HG03439 (cell line): ENCODE data around the gene RELT.

ENCODE experiments used
- ATAC-seq: cut with Tn5 transposase; IDR thresholded peaks from one replicate; pipeline ENCODE4 v1.9.1; 2021; ENCODE audit warnings: mild to moderate bottlenecking, moderate library complexity; ENCODE audit not compliant: unreplicated experiment

RELT gene

DNA sequence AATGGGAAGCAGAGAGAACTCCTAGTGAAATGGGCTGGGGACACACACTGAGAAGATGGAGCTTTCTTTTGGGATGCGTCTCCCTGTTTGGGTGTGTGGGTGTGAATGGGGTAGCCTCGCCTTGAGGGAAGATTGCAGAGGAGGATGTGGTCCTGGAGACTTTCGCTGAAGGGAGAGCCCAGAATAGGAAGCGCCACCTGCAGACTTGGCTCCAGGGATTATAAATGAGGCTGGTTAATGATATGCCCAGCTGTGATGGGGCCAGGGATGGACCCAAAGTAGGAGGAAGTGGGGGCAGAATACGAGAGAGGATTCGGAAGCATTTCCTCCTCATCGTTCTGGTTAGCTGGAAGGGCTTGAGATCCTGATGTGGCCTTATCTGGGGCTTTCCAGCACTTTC, 13.7 kb downstream of the RELT start:
- no peak for ATAC-seq

DNA sequence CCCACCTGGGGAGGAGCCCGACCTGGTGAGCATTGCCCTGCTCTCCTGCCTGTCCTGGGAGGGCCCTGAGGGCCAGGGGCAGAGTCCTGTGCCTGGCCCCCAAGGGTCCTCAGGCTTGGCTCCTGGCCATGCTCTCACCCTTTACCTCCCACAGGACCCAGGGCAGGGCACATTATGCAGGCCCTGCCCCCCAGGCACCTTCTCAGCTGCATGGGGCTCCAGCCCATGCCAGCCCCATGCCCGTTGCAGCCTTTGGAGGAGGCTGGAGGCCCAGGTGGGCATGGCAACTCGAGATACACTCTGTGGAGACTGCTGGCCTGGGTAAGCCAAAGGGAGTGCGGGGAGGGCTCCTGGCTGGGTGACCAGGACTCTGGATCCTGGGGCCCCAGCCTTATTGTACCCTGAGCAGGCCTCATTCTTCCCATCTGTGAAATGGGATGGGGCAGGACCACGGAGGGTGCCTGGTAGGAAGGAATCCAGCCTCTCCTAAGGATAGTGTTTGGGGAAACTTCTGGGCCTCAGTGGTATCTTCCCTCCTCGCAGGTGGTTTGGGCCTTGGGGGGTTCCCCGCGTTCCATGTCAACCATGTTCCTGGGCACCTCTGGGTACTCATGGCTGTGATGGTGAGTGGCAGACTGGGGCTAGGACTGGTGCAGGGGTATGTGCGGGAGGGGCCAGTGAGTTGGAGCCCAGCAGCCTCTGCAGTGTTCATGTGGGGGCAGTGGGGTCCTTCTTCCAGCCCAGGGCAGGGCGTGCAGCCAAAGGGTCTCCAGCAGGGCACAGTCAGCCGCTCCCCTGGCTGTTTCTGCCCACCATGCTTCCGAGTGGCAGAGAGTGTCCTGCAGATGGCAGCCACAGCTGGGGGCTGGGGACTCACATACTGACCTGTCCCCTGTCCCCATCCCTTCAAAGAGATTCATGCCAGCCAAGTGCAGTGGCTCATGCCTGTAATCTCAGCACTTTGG, 14.7 kb downstream of the RELT start:
- ATAC-seq: no peak

DNA sequence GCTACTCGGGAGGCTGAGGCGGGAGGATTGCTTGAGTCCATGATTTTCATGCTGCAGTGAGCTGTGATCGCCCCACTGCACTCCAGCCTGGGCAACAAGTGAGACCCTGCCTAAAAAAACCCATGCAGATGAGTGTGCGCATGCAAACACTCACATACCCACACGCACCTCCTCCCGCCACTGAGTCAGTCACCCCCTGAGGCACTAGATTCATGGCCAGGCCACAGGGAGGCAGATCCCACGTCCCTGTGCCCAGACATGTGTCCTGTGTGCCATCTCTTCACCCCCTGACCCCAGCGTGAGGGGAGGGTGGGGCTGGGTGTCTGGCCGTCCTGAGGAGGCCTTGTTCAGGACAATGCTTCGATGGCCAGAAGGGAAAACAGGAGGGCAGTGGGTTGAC, 15.5 kb downstream of the RELT start:
- no peak for ATAC-seq

DNA sequence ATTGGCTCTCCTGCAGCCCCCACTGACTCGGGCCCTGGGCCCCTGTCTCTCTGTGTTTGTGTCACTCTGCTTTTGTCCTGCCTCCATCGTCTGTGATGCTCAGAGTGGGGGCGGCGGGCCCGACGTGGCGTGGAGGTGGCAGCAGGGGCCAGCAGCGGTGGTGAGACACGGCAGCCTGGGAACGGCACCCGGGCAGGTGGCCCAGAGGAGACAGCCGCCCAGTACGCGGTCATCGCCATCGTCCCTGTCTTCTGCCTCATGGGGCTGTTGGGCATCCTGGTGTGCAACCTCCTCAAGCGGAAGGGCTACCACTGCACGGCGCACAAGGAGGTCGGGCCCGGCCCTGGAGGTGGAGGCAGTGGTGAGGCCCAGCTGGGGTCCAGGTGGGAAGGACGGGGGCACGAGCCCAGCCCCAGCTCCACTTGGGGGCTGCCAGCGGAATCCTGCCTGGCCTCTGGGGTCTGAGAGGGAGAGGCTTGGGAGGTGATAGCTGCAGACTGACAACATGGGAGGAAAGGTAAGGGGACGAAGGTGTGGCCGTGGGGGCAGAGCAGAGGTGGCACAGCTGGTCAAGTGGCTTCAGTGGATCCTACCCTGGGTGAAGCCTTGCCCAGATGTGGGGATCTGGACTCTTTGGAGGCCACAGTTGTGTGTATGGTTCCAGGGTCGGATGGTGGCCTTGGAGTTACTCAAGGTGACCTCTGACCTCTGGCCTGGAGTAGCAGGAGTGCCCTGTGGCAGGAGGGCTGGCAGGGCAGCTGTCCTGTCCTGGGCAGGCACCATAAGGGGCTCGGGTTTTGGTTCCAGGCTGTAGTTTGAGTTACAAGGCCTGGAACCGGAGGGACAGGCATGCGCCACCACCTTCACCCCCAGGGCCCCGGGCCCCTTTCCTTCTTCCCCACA, 16.2 kb downstream of the RELT start:
- ATAC-seq: no peak

DNA sequence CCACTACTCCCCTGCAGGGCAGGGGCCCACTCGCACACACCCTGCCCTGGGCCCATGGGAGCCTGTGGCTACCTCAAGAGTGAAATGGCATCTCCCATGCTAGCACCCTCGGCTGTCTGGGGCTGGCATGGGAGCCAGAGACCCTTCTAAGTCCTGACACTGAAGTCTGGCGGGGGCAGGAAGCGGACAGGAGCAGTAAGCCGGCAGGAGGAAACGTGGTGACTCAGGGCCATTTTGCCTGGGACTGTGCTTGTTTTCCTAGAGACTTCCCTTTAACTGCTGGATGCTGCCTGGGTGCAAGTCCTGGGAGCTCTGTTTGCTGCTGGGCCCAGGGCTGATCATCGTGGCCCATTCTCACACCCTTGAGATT, 16.8 kb downstream of the RELT start:
- ATAC-seq: no peak

DNA sequence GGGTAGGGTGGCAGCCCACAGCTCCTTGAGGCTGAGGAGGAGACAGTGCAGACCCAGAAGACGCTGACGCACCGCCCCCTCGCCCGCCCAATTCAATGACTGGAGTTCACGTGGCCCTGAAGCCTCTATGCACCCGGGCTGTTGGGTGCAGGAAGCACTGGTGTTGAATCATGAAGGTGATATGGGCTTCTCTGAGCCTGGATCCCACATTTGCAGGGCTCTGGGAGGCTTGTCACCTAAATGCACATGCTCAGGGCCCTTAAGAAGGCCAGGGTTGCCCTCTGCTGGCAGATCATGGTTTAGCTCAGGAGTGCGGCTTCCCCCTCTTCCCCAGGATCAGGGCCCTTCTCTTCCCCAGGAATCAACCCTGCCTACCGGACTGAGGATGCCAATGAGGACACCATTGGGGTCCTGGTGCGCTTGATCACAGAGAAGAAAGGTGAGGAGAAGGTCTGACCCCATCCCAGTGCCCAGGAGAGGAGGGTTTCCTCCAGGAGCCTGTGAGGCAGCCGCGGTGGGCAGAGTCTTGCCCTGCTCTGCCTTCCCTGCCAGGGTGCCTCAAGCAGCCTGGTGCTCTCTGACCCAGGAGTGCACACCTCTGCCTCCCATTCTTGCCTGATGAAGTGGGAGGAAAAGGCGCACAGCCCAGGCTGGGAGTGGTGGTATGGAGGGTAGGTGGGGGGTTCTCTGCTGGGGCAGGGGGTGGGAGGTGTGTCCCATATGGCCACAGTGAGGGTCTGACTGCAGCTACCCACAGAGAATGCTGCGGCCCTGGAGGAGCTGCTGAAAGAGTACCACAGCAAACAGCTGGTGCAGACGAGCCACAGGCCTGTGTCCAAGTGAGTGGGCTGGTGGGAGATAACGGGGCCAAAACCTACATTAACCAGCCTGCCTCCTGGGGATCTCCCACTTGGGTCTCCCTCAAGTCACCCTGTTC, 17.5 kb downstream of the RELT start:
- ATAC-seq: no peak

DNA sequence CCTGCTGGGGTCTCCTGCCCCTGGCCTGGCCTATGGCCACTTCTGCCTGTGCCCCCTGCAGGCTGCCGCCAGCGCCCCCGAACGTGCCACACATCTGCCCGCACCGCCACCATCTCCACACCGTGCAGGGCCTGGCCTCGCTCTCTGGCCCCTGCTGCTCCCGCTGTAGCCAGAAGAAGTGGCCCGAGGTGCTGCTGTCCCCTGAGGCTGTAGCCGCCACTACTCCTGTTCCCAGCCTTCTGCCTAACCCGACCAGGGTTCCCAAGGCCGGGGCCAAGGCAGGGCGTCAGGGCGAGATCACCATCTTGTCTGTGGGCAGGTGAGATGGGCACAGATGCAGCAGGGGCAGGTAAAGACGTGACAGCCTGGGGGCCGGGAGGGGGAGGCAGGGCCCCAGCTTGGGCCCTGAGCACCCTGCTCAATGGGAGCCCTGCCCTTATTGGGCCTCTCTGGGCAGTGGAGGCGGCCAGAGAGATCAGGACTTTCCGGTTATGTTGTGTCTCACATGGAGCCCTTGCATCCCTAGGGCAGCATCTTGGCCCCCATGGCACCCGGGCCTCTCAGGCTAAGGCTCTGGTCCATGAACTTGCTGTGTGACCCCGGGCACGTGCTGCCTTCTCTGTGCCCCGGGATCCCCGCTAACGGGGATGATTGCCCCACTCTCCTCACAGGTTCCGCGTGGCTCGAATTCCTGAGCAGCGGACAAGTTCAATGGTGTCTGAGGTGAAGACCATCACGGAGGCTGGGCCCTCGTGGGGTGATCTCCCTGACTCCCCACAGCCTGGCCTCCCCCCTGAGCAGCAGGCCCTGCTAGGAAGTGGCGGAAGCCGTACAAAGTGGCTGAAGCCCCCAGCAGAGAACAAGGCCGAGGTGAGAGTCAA, 18.5 kb downstream of the RELT start:
- no peak for ATAC-seq

DNA sequence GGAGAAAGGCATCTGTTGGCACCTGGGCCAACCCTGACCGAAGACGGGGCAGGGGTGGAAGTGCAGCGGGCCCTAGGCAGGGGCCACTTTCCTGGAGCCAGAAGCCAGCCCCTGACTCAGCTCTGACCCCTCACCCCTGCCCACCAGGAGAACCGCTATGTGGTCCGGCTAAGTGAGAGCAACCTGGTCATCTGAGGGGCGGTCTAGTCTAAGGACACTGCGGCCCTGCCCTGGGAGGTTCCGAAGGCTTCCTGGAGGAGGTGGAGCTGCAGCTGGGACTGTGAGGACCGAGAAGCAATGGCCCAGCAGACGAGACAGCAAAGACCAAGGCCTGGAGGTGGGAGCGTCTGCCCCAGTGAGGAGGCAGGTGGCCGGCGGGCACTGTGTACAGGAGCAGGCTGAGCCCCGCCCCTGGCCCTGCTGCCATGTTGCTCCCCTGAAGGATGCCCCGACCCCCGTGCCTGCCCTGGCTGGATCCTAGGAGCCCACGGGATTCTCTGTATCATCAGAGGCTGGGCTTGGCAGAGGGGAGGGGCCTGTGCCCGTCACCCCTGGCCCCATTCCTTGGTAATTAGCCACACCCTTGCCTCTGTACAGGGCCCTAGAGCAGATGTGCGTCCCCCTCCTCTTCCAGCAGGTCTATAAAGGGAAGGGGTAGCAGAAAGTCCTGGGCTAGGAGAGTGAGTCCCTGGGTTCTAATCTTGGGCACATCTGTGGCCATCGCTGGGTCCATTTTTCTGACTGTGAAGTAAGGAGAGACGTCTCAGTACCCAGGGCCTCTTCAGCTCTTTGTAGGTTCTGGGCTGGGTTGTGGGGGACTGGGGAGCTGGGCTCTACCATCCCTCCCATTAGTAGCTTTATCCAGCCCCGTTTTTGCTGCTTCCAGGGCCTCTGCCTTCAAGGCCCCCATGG, 19.4 kb downstream of the RELT start:
- ATAC-seq: no peak

DNA sequence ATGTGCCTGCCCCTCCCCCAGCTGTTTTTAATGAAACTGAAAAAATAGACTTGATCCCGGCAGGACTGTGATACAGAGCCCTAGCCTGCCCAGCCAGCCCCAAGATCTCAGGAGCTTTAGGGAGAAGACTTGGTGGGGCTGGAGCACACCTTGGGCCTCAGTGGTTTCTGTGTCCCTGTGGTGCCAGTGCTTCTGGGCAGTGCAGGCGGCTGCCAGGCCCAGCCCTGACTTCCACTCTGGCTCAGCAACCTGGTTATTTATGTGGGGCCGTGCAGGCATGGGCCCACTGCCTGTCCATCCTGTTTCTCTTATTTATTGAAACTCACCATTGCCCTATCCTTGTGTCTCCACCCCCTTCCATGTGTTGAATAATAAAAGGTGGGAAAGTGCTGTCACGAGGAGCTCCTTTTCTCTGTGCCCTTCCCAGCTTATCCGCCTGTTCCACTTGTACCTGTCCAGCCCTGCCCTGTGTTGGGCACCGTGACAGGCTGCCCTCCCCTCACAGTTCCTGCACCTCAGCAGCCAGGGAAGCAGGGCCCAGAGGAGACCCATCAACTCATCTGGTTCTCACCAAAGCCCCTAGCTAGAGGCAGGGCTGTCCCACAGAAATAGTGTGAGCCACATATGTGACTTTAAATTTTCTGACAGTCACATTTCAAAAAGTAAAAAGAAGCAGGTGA, 20.2 kb downstream of the RELT start:
- ATAC-seq: no peak

DNA sequence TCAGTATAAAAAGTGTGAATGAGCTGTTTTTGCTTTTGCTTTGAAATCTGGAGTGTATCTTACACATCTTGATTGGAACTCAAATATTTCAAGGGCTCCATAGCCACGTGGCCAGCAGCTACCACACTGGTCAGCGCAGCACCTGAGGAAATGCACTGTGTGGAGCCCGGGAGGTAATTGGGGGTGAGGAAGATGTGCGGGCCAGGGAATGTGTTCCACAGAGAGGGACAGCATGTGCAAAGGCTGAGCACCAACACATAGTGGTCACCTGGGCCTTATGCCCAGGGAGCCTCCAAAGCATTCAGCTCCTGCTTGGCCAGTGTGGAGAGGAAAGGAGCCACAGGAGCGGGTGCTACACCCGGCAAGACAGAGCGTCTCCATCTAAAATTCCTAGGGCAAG, 20.8 kb downstream of the RELT start:
- ATAC-seq: no peak

DNA sequence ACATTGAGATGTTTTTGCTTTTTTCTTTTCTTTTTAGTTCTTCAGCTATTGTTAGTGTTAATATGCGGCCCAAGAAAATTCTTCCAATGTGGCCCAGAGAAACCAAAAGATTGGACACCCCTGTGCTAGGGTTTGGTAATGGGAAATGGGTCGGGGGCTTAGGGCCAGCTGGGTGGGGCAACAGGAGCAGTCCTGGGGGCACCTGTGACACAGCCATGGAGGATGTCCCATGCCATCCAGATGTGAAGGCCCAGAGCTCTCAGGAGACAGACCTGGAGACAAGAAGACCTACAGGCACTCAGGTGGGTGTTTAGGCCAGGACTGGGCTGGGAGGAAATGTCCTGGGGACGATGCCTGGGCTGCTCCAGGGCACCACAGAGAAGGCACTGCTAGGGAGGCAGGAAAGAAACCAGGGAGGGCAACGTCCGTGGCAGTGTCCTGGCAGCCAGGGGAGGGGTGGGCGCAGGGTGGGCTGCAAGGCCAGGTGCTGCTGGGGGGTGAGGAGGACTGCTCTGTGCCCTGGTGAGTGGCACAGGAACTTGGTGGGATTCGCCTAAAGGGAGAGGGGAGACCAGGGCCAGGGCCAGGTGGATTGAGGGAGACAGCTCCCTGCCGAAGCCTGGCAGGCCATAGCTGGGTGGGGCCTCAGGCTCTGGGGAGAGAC, 21.4 kb downstream of the RELT start:
- no peak for ATAC-seq

DNA sequence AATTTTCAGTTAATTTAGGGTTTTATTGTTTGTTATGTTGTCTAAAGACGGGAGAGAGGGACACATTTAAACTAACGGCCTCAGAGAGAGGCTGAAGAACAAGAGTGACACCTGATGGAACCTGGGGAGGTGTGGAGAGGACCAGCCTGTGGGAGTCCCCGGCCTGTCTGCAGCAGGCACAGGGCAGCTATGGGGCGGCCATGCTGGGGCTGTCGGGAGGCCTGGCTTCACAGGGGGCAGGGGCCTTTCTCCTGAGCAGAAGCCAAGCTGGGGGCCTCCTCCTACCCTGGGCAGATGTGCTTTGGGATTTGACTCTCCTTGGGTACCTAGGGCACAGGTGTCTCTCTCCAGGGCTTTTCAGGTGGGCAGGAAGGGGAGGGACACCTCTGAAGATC, 21.9 kb downstream of the RELT start:
- no peak for ATAC-seq

DNA sequence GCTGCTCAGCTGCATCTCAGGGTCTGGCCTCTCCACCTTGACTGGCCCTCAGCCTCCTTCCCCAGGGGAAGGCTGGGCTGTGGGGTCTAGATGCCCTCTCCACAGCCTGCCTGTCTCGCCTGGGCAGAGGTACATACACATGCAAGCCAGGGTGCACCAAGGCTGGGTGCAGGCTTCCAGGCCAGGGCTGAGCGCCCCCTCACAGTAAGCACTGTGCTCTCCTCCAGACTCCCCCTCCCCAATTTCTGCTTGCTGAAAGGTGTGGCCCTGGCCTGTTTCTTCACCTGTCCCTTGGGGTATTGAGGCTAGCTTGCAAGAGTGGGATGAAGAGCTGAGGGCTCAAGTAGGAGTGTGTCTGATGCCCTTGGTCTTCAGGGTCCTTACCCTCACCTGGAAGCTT, 22.5 kb downstream of the RELT start:
- ATAC-seq: no peak

DNA sequence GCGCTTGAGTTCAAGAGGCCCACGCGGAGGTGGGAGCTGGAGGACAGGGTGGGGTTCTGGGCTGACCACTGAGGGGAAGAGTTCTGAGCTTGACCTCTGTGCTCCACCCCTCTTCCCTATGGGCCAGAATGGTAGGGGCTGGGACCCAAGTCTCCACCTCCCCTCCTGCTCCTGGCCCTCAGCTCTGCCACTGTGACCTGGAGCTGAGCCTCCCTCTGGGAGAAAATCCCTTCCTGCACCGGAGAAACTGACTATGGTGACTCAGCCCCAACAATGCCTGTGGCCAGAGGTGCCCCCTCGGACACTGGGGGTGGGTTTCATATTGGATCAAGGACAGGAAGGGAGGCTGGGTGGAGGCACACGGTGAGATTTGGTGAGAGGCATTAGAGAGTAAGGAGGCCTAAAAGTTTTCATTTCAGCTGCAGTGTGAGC, 23.0 kb downstream of the RELT start:
- no peak for ATAC-seq

DNA sequence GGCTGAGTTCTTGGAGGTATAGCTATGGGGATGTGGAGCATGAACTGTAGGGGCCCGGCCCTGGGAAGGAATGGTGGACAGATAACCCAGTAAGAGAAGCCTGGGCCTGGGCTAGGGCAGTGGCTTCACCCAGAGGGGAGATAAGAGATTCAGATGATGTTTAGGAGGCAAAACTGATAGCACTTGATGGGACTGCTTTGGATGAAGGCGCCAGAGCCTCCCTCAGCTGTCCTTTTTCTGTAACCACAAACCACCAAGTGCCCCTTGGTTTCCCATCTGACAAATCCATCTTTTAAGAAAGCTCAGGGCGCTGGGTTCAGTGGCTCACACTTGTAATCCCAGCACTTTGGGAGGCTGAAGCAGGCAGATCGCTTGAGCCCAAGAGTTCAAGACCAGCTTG, 23.4 kb downstream of the RELT start:
- no peak for ATAC-seq

DNA sequence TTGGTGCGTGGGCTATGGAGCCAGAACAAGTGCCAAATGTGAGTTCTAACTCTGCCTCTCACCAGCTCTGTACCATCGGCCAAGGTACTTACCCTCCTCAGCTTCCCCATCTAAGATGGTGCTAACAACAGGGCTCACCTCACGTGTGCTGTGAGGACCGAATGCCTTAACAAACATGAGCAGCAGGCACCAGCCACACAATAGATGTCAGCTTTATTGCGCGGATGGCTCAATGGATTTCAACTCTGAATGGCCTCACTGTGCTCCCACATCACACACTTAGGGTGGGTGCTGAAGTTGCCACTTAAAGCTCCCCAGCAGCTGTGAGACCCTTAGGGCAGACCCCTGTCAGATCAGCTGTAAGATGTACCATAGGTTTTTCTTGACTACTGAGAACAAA, 24.1 kb downstream of the RELT start:
- no peak for ATAC-seq

DNA sequence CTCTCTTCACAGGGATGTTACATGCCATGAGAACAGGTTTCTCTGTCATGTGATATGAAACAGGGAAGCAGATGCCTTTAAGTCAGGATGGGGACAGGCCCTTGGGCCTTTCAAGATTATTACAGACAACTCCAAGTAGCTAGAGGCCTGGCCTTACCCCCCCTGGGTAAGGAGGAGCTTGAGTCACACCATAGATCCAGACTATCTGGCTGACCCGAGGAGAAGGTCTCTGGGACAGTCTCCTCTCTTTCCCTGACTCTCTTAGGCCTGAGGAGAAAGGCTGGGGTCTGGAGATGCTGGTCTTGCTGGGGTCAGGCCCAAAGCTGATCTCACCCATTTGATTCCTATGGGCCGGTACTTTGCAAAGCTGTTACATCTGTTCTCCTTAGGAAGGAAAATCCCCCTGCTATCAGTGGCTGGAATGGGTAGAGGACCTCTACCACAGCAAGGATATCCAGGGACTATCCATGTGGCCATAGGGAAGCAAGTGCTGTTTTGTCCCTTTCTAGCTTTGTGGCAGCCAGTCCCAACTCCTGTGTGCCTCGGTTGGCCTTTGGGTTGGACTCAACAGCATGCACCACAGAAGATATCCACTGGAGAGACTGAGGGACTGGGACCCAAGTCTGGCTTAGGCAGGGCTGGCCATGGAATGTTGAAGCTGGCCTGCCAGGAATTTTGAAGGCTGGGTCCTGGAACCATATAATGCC, 25.2 kb downstream of the RELT start:
- ATAC-seq: no peak
